ENCODE measurements around the gene KLHL1. TPM values are rescaled to one million over a fixed set of nuclear protein-coding genes. Genes with fewer than 3 reads are reported as not detected.

The KLHL1 gene
- total RNA-seq, 1 experiment from 2014 or later = not detected

GRCh38 chr13:70014337-70014736 is 93.9 kb downstream of the KLHL1 start:
- no peak for DNase-seq (ENCODE audit: low read depth)

GRCh38 chr13:69999875-70000274 is 108.4 kb downstream of the KLHL1 start:
- no peak for DNase-seq (ENCODE audit: low read depth)

- no peak for DNase-seq (ENCODE audit: low read depth)
Observed at GRCh38 chr13:69997061-69997460, 111.2 kb downstream of the KLHL1 start.

GRCh38 chr13:69980799-69981198 is 127.5 kb downstream of the KLHL1 start:
- no peak for DNase-seq (ENCODE audit: low read depth)

- no peak for DNase-seq (ENCODE audit: low read depth)
Observed at GRCh38 chr13:69975496-69975895, 132.8 kb downstream of the KLHL1 start.

GRCh38 chr13:69970520-69970919 is 137.7 kb downstream of the KLHL1 start:
- no peak for DNase-seq (ENCODE audit: low read depth)

- no peak for DNase-seq (ENCODE audit: low read depth)
Observed at GRCh38 chr13:69959046-69959445, 149.2 kb downstream of the KLHL1 start.

- no peak for DNase-seq (ENCODE audit: low read depth)
Observed at GRCh38 chr13:69956839-69957238, 151.4 kb downstream of the KLHL1 start.

- no peak for DNase-seq (ENCODE audit: low read depth)
Observed at GRCh38 chr13:69956349-69956748, 151.9 kb downstream of the KLHL1 start.

GRCh38 chr13:69955271-69955670 is 153.0 kb downstream of the KLHL1 start:
- no peak for DNase-seq (ENCODE audit: low read depth)

GRCh38 chr13:69951412-69951811 is 156.8 kb downstream of the KLHL1 start:
- DNase-seq (ENCODE audit: low read depth) = no peak

GRCh38 chr13:69950160-69950559 is 158.1 kb downstream of the KLHL1 start:
- no peak for DNase-seq (ENCODE audit: low read depth)

- no peak for DNase-seq (ENCODE audit: low read depth)
Observed at GRCh38 chr13:69948016-69948415, 160.2 kb downstream of the KLHL1 start.

- DNase-seq (ENCODE audit: low read depth) = no peak
Observed at GRCh38 chr13:69947582-69947981, 160.7 kb downstream of the KLHL1 start.

- no peak for DNase-seq (ENCODE audit: low read depth)
Observed at GRCh38 chr13:69946511-69946910, 161.7 kb downstream of the KLHL1 start.

GRCh38 chr13:69935043-69935442 is 173.2 kb downstream of the KLHL1 start:
- no peak for DNase-seq (ENCODE audit: low read depth)

GRCh38 chr13:69928262-69928661 is 180.0 kb downstream of the KLHL1 start:
- DNase-seq (ENCODE audit: low read depth) = no peak

GRCh38 chr13:69921156-69921555 is 187.1 kb downstream of the KLHL1 start:
- no peak for DNase-seq (ENCODE audit: low read depth)

GRCh38 chr13:69912630-69913029 is 195.6 kb downstream of the KLHL1 start:
- no peak for DNase-seq (ENCODE audit: low read depth)

GRCh38 chr13:69910800-69911199 is 197.5 kb downstream of the KLHL1 start:
- DNase-seq (ENCODE audit: low read depth) = no peak

- DNase-seq (ENCODE audit: low read depth) = no peak
Observed at GRCh38 chr13:69904784-69905183, 203.5 kb downstream of the KLHL1 start.

GRCh38 chr13:69903081-69903480 is 205.2 kb downstream of the KLHL1 start:
- no peak for DNase-seq (ENCODE audit: low read depth)

GRCh38 chr13:69882451-69882850 is 225.8 kb downstream of the KLHL1 start:
- no peak for DNase-seq (ENCODE audit: low read depth)

GRCh38 chr13:69879936-69880335 is 228.3 kb downstream of the KLHL1 start:
- DNase-seq (ENCODE audit: low read depth) = no peak
